ENCODE measurements around the gene EGLN2. TPM values are rescaled to one million over a fixed set of nuclear protein-coding genes. Genes with fewer than 3 reads are reported as not detected.

The EGLN2 gene
- total and polyA plus RNA-seq, 10 of the 15 experiments (the other 5 are each of a cell fraction or from before 2014, with no cell fraction given), result 8.6 to 93.0 (median 66.8) TPM

GRCh38 chr19:40762754-40763470 lies 36.1 kb upstream of the EGLN2 start:
- ChIA-PET RAD21 (ENCODE audit: unreplicated experiment) (no interaction called here), CTCF (no interaction called here), SMC1A (ENCODE audit: uncharacterized antibody, unreplicated experiment) (interaction anchor here (1.3 kb wide), 1 partner anchor 9 kb away, joined by 3 read pairs; no protein-coding TSS in a partner anchor), POLR2A (no interaction called here)
- H3K27me3 ChIP-seq (replicated peaks in 1 of 2; ENCODE audit: control insufficient read depth in 2 of 2, insufficient read depth in 2 of 2, low read length in 1 of 2), result no peaks in the 10 kb centered on the region
- no peak for ATAC-seq
- no peak overlapping the region for H2AFZ ChIP-seq (ENCODE audit: control insufficient read depth, low read depth, low read length)
- in situ Hi-C loops (cut with MboI), result no loop called here
- no peak overlapping the region for H3K4me3 ChIP-seq
- FAIRE-seq, result no peak
- TF ChIP-seq MLLT1 (IDR thresholded peaks at IDR 0.05) (no peak), POLR2A (IDR thresholded peaks at IDR 0.05; ENCODE audit: low read depth, low read length) (0 out of 2 replicates have a peak, but pooled peaks have one; percentile 21)
- H4K20me1 ChIP-seq (ENCODE audit: control insufficient read depth, insufficient read depth), result peaks cover 3% of the 10 kb centered on the region
- H3K4me1 ChIP-seq (ENCODE audit: control insufficient read depth, insufficient read depth, low read length), result no peaks in the 10 kb centered on the region
- H3K9me3 ChIP-seq (replicated peaks; ENCODE audit: control insufficient read depth, insufficient read depth, low read length), result no peaks in the 10 kb centered on the region
- peaks cover 55 to 63% of the 10 kb centered on the region in 2 experiments for H3K36me3 ChIP-seq (ENCODE audit: control insufficient read depth in 2 of 2, insufficient read depth in 2 of 2, low read length in 1 of 2)
- DNase-seq (ENCODE audit: low read depth, low spot score), result no peak
- H3K27ac ChIP-seq (ENCODE audit: control insufficient read depth, insufficient read depth), result no peak overlapping the region
- H3K4me2 ChIP-seq (ENCODE audit: control insufficient read depth, insufficient read depth), result no peak overlapping the region
- intact Hi-C loops (cut with micrococcal nuclease; ENCODE audit: unreplicated experiment), result no loop called here
- H3K9ac ChIP-seq (ENCODE audit: control insufficient read depth, insufficient read depth, low read length), result no peak overlapping the region
- WGBS (ENCODE audit: insufficient coverage, insufficient replicate concordance, low lambda C conversion rate, missing lambda C conversion rate), result 98% methylated on average over 13 of the region's 17 CpGs
- no TSS peak for BruUV-seq (replicated peaks)
- H3K79me2 ChIP-seq (ENCODE audit: control insufficient read depth, insufficient read depth, low read length), result peaks cover 9% of the 10 kb centered on the region

GRCh38 chr19:40763526-40763925 lies 35.5 kb upstream of the EGLN2 start:
- BruUV-seq (replicated peaks), result no TSS peak
- WGBS (ENCODE audit: insufficient coverage, insufficient replicate concordance, low lambda C conversion rate, missing lambda C conversion rate), result 75% methylated on average over 7 of the region's 7 CpGs
- RAD21 ChIA-PET (ENCODE audit: unreplicated experiment), result no interaction called here
- no peak overlapping the region for H3K4me3 ChIP-seq
- ATAC-seq (no peak), FAIRE-seq (no peak), DNase-seq (ENCODE audit: low read depth, low spot score) (no peak)
- H3K27me3 ChIP-seq (replicated peaks in 1 of 2; ENCODE audit: control insufficient read depth in 2 of 2, insufficient read depth in 2 of 2, low read length in 1 of 2), result no peaks in the 10 kb centered on the region
- CTCF ChIA-PET, result no interaction called here
- POLR2A ChIA-PET, result no interaction called here
- no peak overlapping the region for H3K9ac ChIP-seq (ENCODE audit: control insufficient read depth, insufficient read depth, low read length)
- peaks cover 52 to 62% of the 10 kb centered on the region in 2 experiments for H3K36me3 ChIP-seq (ENCODE audit: control insufficient read depth in 2 of 2, insufficient read depth in 2 of 2, low read length in 1 of 2)
- SMC1A ChIA-PET (ENCODE audit: uncharacterized antibody, unreplicated experiment), result interaction anchor here (1.3 kb wide), 1 partner anchor 10 kb away, joined by 3 read pairs; no protein-coding TSS in a partner anchor
- intact Hi-C loops (cut with micrococcal nuclease; ENCODE audit: unreplicated experiment), result no loop called here
- H3K4me2 ChIP-seq (ENCODE audit: control insufficient read depth, insufficient read depth), result no peak overlapping the region
- peaks cover 3% of the 10 kb centered on the region for H4K20me1 ChIP-seq (ENCODE audit: control insufficient read depth, insufficient read depth)
- H3K79me2 ChIP-seq (ENCODE audit: control insufficient read depth, insufficient read depth, low read length), result peaks cover 5% of the 10 kb centered on the region
- H3K27ac ChIP-seq (ENCODE audit: control insufficient read depth, insufficient read depth), result no peak overlapping the region
- H3K4me1 ChIP-seq (ENCODE audit: control insufficient read depth, insufficient read depth, low read length), result no peaks in the 10 kb centered on the region
- in situ Hi-C loops (cut with MboI), result no loop called here
- no peak overlapping the region for H2AFZ ChIP-seq (ENCODE audit: control insufficient read depth, low read depth, low read length)
- H3K9me3 ChIP-seq (replicated peaks; ENCODE audit: control insufficient read depth, insufficient read depth, low read length), result no peaks in the 10 kb centered on the region
- TF ChIP-seq KLF5 (IDR thresholded peaks at IDR 0.05; ENCODE audit: partially characterized antibody), result no peak
- TF ChIP-seq NR2F1 (conservative IDR thresholded peaks at IDR 0.05), result no peak
- TF ChIP-seq MAX (IDR thresholded peaks at IDR 0.05; ENCODE audit: low read depth, low read length), result no peak
- no peak for TF ChIP-seq E2F4 (IDR thresholded peaks at IDR 0.05; ENCODE audit: low read depth, low read length)
- no peak for TF ChIP-seq RELB (IDR thresholded peaks at IDR 0.05; ENCODE audit: low read depth)
- no peak for TF ChIP-seq JUND (IDR thresholded peaks at IDR 0.05; ENCODE audit: low read depth, low read length)
- no peak for TF ChIP-seq EGR1 (IDR thresholded peaks at IDR 0.05; ENCODE audit: borderline replicate concordance in 1 of 2, low read depth in 2 of 2, low read length in 2 of 2)
- no peak for TF ChIP-seq NFIC (IDR thresholded peaks at IDR 0.05; ENCODE audit: low read depth, low read length)
- TF ChIP-seq SREBF2 (IDR thresholded peaks at IDR 0.05; ENCODE audit: low read length), result no peak
- TF ChIP-seq NRF1 (conservative IDR thresholded peaks at IDR 0.05; ENCODE audit: low read depth, low read length), result no peak
- no peak for TF ChIP-seq CBX5 (IDR thresholded peaks at IDR 0.05; ENCODE audit: low read depth)
- TF ChIP-seq CBFB (IDR thresholded peaks at IDR 0.05; ENCODE audit: low read depth), result no peak
